T1000 (cell line): ENCODE measurements around the gene HRK.
"Not testable (repeated sequence)": the region's sequence is repeated elsewhere in the genome, so short reads cannot be mapped to it uniquely, and the experiment has no call there.

ENCODE experiments used
- DNase-seq: peaks from one replicate; lab custom pipeline; 2025; ENCODE audit warnings: mixed read lengths; lab: John Stamatoyannopoulos, UW

HRK gene

GRCh38 chr12:116818948-116819832 lies 62.1 kb downstream of the HRK start:
- peak; percentile 90 for DNase-seq

GRCh38 chr12:116818341-116818856 lies 62.8 kb downstream of the HRK start:
- DNase-seq: no peak

- DNase-seq: not testable (repeated sequence)
Observed at GRCh38 chr12:116814766-116815165, 66.5 kb downstream of the HRK start.

GRCh38 chr12:116813271-116814041 lies 67.8 kb downstream of the HRK start:
- no peak for DNase-seq

- no peak for DNase-seq
Observed at GRCh38 chr12:116812238-116812637, 69.0 kb downstream of the HRK start.

GRCh38 chr12:116808113-116809105 lies 72.8 kb downstream of the HRK start:
- no peak for DNase-seq

GRCh38 chr12:116807546-116807945 lies 73.7 kb downstream of the HRK start:
- DNase-seq: no peak

GRCh38 chr12:116806845-116807440 lies 74.3 kb downstream of the HRK start:
- DNase-seq: no peak
